Stimulated activated CD8-positive, alpha-beta memory T cell treated with anti-CD3 and anti-CD28 coated beads, Interleukin-12 subunit alpha, Interleukin-12 subunit beta, amount 100 ng/mL, for 4 hours (primary cell): ENCODE data around the gene LMBR1.
"Not testable (repeated sequence)": the region's sequence is repeated elsewhere in the genome, so short reads cannot be mapped to it uniquely, and the experiment has no call there.

Experiments used
- DNase-seq: peaks from one replicate; pipeline ENCODE4 v3.0.0-alpha.2; 2020; ENCODE audit warnings: low read depth

Gene LMBR1

DNA sequence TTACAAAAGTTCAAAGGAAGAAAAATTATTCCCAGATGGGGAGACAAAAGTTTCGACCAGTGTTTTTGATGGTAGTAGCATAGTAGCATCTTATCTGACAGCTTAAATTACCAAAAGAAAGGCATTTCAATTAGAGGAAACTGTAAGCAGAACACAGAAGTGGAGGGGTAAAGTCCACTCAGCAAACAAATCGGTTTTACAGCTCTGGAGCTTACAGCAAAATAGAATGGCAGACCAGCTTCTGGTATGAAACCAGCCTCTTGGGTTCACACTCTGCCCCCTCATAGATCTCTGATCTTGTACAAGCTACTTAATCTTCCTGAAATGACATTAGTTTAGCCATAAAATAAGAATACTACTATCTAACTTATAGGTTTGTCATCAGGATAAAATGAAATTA is 133.8 kb downstream of the LMBR1 start:
- no peak for DNase-seq

DNA sequence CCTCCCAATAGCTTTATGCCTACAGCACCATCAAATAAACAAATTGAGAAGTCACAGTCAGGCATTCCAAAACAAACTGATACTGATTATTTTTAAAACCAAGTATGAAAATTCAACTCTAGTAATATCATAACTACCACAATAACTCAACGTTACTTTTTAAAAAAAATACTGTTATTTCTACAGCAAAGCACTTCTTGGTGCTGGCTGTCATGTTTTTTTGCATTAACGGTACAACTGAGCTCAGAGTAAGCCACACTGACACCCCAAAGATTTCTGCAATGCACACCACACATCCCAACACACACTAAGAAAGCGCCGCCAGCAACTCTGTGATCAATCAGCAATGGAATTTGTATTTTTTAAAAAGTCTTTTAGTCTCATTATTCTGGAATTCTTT is 138.8 kb downstream of the LMBR1 start:
- no peak for DNase-seq

DNA sequence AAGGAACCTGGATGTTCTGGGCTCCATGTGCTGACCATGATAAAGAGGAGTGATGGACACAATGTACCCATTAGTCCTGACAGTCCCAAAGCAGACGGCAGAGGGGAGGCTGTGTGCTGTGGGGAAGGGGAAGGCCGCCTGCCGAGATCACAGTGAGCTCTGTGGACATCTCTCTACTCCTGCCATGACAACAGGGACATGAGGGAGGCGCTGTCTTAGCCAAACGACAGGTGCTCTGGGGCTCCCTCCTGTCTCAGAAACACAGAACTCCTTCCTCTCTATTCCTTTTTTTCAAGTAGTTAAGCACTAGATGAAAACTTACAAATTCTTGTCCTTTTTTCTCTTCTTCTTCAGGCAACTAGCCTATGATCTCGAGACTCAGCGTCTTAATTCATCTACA is 139.4 kb downstream of the LMBR1 start:
- no peak for DNase-seq

DNA sequence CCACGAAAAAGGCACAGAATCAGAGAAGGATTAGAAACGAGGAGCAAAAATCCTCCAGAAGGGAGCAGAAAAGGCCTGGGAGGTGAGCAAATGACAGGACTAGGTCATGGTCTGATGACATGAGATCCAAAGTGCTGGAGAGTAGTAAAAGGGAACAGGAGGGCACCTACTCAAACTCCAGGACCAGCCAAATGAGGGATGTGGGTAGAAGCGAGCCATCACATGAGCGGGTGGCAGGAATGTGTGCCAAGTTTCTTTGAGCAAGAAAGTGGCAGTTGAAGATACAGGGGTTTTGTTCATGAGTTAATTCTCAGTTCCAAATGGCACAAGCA is 139.8 kb downstream of the LMBR1 start:
- DNase-seq = no peak

DNA sequence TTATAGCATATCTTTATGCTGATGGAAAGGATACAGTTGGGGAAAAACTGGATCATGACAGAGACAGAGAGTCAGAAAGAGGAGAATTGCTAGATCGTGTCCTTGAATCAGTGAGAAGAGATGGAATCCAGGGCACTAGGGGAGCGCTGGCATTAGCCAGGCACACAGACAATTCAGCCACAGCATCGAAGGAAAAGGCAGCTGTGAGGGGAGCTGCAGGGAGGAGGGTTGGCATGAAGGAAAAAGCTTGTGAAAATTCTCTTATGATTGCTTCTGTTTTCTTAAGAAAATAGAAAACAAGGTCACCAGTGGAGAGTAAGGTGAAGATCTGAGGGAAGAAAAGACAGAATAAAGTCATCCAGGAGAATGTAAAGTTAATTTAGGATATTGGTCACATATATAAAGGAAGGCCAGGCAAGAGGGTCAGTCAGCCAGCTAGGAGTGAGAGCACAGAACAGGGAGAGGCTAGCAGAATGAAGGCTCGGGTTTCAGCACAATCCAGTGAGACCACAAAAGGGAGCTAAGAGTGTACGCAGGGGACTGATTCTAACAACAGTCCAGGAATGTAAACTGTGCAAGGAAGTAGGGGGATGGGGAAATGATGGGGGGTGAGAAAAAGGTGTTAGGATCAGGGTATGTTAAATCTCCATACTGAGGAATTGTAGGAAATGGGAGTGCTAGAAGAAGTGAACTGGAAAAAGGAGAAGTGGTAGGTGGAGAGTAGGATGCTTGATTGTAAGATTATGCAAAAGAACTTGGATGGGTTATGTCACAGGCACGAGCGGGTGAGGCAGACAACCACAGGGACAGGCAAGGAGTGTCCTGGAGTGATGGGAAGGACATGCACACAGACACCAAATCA is 140.4 kb downstream of the LMBR1 start:
- DNase-seq = no peak

DNA sequence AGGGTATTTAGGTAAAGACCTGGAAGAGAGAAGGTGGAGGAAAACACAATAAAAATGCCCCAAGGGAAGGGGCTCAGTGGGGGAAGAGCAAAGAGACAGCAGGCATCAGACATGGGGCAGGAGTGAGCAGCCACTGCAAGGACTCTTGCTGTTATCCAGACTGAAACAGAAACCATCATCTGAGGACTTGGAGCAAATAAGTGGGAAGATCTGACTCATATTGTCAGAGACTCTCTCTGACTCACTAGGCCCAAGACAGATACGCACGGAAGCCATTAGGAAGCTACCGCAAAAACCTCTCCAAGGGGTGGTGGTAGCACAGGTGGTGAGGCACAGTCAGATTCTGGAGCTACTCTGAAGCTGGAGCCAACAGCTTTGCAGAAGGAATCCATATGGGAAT is 141.7 kb downstream of the LMBR1 start:
- no peak for DNase-seq

DNA sequence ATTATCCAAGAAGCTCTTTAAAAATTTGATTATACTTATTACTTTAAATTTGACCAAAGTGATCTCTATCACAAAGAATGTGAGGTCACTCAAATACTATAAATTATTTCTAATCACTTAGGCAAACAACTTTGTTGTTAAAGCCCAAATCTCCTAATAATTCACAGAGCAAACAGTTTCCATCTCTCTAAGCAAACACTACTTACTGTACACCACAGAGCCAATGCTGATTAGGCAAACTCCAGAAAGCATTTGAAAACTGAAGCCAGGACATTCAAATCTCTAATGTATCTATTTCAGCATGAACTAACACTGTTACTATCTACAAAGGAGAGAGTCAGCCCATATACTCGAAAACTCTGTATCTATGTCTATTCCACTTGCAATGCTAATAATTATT is 145.3 kb downstream of the LMBR1 start:
- DNase-seq = no peak

DNA sequence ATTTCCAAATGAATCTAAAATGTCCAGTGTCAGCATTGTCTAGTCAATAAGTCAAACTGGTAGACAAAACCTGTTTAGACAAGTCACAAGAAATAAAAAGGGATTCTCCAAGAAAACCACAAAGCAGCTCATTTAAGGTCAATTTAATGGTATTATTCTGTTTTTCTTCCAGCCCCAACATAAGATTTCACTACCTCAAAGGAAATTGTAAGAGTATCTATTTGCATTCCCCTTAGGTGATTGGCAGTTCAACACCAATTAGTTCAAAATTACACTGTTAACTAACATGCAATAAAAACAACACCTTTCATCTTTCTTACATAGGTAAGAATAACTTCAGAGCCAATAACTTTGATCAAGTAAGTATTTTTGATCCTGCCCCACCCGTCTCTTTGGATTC is 146.1 kb downstream of the LMBR1 start:
- DNase-seq = no peak

DNA sequence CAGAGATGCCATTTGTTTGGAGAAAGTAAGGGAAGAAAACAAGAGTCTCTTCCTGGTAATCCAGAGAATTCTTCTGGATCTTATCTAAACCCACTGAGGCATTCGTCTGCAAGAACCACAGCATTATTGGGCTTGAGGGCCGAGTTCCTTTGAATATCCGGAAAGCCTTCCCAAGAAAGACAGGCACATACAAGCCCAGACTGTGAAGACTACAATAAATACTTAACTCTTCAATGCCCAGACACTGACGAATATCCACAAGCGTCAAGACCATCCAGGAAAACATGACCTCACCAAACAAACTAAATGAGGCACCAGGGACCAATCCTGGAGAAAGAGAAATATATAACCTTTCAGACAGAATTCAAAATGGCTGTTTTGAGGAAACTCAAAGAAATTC is 153.4 kb downstream of the LMBR1 start:
- no peak for DNase-seq

DNA sequence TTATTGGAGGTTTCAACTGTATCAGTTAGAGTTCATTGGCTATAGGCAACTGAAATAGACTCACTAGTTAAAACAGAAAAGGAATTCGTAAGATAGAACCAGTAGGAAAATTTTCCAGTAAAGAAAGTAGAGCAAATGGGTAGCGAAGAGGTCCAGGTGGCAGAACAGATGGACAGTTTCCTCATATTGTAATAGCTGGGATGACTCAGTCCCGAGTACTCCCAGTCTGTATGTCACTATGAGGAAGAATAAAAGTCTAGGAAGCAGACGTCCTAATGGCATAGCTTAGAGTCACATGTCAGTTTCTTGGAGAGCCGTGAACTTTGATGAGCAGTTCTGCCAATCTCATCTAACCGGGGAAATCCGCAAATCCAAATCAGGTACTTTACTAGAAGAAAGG is 157.1 kb downstream of the LMBR1 start:
- no peak for DNase-seq

DNA sequence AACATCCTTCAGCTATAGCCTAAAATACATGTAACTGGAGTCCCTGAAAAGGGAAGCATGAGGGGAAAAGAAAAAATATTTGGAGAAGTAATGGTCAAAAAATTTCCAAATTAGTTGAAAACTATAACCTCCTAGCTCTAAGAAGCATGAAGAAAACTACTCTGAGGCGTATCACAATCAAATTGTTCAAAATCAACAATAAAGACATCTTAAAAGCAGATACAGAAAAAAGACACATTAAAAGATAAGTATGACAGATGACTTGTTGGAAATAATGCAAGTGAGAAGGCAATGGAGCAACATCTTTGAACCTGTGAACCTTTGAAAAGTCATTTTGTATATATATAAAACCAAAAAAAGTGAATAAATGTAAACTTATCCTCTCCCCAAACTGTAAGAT is 159.3 kb downstream of the LMBR1 start:
- no peak for DNase-seq

DNA sequence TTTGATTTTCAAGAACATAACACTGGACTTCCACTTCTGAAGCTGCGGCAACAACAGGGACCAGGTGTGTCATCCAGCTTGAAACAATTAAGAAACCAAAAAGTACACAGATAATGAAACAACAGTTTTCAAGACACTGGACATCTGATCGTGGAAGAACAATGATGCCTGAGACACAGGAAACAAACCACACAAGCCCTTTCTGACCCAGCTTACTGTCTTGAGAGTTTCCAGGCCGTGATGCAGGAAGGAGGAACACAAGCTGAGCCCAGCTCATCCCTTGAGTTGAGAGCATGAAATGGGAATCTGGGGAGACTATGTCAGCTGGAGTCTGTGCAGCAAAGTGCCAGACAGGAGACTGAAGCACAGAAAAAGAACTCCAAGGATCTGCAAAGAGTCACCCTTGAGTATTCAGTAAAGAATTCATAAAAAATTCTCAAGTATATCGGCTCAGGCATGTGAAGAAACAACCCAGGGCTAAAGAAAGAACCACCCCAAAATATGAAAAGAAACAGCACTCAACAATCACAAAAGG is 160.8 kb downstream of the LMBR1 start:
- DNase-seq = no peak

DNA sequence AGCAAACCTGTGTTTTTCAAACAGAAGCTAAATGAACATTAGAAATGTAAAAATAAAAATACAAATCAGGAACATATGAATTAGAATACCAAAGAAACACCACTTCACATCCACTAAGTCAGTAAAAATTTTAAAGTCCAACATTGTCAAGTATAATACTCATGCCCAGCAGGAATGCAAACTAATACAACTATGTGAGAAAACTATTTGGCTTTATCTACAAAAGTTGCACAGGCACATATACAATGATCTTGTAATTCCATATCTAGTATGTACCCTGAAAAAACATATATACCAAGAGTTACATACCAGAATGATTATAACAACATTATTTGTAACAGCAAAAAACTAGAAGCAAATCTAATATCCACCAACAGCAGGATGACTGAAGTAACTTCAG is 161.3 kb downstream of the LMBR1 start:
- no peak for DNase-seq

DNA sequence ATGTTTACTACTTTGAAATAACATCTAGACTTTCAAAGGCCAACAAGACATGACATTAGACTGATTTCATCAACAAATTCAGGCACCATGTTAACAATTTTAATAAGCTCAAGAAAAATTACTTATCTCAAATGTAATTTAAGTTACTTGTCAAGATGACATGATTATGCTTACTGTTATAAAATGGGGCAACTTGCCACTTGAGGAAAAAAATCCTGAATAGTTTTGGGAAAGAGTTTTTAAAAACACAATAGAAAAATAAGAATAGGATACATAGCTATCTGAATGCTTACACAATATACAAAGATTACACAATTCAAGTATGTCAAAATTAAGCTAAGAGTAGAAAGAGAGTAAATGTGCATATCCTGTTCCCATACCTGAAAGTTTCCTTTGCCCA is 167.0 kb downstream of the LMBR1 start:
- no peak for DNase-seq

DNA sequence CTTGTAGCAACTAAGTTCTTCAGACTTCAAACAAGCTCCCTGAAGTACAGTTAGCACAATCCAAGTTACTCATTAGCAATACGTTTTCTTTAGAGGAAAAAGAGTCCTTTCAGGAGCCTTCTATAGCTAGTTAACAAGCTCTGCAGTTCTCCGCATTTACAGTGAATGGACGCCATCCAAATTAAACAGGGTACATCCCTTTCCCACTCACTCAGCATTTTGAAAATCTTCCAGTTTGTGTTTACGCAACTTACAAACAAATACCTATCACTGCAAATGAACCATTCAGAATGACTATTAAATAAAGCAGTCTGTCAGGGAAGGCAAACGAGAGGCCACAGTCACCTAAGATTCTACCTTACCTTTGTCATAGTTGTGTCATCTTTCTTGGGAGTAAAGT is 167.9 kb downstream of the LMBR1 start:
- DNase-seq = no peak

DNA sequence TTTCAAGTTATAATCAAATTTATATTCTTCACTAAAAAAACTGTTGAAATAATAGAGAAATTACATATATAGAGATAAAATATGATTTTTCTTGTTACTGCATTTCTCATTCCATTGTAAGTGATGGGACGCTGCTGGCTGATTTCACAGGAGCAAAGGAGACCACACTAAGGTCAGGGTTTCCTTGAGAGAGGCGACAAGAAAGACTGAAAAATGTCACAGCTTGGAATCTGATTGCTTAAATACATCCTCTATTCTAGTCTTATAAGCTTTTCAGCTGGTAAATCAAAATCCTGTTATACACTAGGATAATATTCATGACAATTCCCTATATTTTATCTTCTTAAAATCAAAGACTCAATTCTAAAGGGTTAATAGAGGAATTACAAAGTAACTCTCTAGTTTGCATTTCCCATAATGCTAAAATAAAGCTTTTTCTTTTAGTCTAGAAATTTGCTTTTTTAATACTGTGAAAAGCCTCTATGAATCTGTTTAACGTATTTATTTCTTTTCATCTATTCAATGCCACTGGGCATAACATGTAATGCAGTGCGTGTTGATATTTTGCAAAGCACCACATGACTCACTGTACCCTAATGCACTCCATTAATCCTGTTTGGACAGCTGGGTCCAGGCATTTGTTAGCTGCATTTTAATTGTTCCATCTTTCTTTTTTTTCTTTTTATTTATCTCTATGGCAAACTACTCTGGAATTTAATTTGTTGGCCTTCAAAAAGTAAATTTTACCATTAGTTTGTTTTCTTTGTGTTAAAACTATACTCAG is 170.7 kb downstream of the LMBR1 start:
- no peak for DNase-seq

DNA sequence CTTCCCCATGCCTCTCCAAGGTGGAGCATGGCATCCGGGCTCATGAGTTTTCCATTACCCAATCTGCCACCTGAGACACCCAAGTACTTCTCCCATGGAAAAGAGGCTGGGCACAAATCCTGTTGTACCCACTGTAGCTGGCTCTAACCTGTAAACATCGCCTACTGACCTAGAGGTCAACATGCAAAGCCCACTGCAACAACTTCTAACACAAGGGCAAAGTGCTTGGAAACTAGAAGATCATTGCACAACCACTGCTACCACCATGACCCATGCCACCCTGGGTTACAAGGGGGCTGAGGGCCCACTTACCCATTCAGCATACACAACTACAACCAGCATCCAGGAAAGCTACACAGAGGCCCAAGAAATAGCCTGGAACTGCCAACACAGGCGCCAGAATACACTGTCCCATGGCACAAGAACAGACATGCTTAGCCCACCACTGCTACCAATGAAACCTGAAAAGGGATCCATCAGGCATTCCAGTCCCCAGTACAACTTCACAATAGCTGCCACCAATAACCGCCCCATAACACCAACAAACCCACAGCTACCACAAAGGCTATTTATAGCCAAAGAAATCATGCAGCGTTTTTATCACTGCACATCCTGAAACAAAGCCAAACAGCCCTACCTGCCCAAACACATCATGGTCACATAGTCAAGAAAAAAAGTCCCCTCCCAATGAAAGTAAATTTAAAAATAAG is 189.1 kb downstream of the LMBR1 start:
- no peak for DNase-seq

DNA sequence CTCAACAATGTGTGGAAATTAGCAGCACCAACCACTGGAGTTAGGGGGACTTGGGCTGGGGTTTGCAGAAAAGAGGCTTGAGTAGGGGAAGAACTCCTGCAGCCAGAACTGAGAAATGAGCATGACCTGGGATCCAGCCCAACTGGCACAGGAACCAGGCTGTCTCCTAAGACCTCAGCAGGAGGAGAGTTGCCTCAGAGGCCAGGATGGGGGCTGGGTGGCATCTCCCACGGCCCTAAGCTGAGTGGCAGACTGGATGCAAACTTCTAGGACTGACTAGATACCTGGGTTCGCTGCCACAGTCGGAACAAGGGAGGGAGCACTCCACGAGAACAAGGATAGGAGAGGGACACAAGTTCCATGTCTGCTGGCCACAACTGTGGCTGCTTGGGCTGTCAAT is 189.8 kb downstream of the LMBR1 start:
- DNase-seq = no peak

DNA sequence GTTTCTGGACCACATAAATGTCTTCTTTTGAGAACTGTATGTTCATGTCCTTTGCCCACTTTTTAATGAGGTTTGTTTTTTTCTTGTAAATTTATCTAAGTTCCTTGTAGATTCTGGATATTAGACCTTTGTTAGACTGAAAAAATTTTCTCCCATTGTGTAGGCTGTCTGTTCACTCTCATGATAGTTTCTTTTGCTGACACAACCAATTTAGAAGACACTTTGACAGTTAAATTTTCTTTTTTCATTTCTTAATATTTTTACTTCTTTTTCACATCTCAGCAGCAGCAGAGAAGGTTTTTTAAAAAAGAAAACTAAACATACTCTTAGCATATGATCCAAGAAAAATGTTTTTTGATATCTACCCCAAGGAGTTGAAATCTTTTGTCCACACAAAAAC is 190.6 kb downstream of the LMBR1 start:
- no peak for DNase-seq

DNA sequence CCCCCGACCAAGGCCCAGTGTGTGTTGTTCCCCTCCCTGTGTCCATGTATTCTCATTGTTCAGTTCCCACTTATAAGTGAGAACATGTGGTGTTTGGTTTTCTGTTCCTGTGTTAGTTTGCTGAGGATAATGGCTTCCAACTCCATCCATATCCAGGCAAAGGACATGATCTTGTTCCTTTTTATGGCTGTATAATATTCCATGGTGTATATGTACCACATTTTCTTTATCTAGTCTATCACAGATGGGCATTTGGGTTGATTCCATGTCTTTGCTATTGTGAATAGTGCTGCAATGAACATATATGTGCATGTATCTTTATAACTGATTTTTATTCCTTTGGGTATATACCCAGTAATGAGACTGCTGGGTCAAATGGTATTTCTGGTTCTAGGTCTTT is 191.2 kb downstream of the LMBR1 start:
- not testable (repeated sequence) for DNase-seq

DNA sequence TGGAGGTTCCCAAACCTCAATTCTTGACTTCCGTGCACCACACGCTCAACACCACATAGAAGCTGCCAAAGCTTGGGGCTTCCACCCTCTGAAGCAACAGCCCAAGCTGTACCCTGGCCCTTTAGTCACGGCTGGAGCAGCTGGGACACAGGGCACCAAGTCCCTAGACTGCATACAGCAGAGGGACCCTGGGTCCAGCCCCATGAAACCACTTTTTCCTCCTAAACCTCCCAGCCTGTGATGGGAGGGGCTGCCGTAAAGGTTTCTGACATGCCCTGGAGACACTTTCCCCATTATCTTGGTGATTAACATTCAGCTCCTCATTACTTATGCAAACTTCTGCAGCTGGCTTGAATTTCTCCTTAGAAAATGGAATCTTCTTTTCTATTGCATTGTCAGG is 194.5 kb downstream of the LMBR1 start:
- DNase-seq = not testable (repeated sequence)

DNA sequence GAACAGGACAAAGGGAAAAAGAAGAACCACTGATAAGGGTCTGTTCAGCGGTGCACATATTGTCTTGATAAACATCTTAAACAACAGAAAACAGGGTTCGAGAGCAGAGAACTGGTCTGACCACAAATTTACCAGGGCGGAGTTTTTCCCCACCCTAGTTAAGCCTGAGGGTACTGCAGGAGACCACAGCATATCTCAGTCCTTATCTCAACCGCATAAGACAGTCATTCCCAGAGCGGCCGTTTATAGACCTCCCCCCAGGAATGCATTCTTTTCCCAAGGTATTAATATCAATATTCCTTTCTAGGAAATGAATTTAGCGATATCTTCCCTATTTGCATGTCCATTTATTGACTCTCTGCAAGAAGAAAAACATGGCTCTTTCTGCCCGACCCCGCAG is 195.7 kb downstream of the LMBR1 start:
- not testable (repeated sequence) for DNase-seq

DNA sequence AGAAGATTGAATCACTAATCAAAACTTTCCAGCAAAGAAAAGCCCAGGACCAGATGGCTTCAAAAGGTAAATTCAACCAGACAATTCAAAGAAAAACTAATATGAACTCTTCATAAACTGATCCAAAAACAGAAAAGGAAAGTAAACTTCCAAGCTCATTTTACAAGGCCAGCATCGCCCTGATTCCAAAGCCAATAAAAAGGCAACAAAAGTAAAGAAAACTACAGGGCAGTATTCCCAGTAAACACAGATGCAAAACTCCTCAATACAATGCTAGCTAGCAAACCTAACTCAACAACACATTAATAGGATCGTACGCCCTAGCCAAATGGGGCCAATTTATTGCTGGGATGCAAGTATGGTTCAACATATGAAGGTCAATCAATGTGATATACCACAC is 199.4 kb downstream of the LMBR1 start:
- no peak for DNase-seq
